Measurements from ENCODE around the gene SLC36A4.
"Not testable (repeated sequence)": the region's sequence is repeated elsewhere in the genome, so short reads cannot be mapped to it uniquely, and the experiment has no call there.

The SLC36A4 gene

DNA sequence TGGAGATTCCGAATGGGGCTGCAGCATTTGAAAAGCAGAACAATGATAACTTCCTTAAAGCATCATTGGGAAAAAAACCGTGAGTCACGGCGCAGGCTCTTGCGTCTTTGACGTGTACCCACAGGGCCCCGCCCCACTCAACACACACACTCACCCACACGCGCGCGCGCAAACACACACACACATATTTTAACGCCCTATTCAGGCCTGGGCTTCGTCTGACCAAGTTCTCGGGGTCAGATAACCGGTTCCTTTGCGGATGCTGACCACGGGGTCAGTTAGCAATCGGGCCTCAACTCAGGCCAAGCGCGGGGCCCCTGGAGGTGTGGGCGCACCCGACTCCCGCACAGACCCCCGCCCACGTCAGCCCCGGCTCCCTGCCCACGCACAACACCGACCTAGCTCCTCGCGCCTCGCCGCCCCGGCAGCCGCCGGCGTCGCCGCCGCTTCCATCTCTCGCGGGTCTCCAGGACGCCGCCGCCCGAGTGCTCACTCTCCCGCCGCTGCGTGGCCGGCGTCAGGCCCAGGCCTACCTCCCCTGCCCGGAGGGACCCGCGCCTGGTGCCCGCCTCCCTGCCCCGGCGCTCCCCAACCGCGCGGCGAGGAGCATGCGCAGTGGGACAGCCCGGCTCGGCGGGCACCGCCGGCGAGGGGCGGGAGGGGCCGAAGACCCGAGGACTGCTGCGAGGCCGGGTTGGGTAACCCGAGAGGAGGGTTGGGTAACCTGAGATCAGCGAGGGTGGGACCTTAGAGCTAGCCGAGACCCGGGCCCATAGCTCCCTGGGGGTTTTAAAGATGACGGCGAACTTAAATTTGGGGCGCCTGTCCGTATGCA is at the start of gene SLC36A4:
TSS of gene SLC36A4 (minus strand) at position 612 of the 835 bp plus-strand sequence. CDS start at position 453, 159 bp downstream.
- peak; percentile 81 for DNase-seq

DNA sequence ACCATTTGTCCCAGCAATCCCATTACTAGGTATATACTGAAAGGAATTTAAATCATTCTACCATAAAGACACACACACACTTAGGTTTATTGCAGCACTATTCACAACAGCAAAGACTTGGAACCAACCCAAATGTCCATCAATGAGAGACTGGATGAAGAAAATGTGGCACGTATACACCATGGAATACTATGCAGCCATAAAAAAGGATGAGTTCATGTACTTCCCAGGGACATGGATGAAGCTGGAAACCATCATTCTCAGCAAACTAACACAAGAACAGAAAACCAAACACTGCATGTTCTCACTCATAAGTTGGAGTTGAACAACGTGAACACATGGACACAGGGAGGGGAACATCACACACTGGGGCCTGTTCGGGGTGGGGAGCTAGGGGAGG is 49.0 kb upstream of the SLC36A4 start:
- DNase-seq, result not testable (repeated sequence)

DNA sequence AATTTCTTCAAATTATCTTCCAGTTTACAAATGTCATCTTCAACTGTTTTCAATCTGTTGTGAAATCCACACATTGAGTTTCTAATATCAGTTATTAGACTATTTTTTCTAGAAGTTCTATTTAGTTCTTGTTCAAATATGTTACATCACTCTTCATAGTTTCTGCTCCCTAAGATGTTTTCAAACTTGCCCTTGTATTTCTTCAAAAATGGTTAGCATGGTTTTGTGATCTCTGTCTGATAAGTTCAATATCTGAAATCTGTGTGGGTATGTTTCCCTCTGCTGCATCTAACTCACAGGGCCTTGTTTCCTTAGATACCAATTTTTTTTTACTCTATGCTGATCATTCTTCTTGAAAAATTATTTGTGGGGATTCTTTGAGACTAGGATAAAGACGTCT is 46.2 kb upstream of the SLC36A4 start:
- DNase-seq, result no peak

DNA sequence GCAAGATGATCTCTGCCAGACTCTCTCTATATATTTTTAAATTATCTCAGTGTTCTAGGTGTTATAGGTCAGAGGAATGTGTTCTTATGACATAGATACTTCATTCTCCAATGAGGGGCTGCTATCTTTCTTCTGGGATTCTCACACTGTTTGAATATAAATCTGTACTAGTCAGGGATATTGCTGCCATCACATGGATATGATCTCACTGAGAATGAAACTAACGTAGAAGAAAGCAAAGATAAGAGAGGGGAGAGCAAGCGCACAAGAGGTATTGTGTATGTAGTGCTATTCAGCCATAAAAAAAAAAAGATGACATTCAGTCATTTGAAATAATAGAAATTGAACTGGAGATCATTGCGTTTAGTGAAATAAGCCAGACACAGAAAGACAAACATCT is 42.2 kb upstream of the SLC36A4 start:
- no peak for DNase-seq

DNA sequence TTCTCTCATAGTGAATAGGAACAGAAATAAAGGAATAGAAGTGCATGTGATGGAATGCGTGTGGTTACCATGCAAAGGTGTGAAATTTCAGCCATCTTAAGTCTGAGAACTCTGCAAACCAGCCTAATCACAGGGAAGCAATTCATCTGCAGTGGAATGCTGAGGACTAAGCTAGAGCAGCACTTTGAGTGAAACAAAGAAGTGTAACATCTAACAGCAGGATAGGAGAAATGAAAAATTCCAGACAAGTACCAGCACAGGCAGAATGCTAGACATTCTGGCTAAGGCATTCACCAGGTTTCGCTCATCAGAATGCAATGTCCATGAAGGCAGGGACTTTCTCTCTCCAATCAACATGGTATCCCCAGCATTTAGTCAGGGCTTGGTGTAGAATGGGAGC is 41.2 kb upstream of the SLC36A4 start:
- DNase-seq, result no peak

DNA sequence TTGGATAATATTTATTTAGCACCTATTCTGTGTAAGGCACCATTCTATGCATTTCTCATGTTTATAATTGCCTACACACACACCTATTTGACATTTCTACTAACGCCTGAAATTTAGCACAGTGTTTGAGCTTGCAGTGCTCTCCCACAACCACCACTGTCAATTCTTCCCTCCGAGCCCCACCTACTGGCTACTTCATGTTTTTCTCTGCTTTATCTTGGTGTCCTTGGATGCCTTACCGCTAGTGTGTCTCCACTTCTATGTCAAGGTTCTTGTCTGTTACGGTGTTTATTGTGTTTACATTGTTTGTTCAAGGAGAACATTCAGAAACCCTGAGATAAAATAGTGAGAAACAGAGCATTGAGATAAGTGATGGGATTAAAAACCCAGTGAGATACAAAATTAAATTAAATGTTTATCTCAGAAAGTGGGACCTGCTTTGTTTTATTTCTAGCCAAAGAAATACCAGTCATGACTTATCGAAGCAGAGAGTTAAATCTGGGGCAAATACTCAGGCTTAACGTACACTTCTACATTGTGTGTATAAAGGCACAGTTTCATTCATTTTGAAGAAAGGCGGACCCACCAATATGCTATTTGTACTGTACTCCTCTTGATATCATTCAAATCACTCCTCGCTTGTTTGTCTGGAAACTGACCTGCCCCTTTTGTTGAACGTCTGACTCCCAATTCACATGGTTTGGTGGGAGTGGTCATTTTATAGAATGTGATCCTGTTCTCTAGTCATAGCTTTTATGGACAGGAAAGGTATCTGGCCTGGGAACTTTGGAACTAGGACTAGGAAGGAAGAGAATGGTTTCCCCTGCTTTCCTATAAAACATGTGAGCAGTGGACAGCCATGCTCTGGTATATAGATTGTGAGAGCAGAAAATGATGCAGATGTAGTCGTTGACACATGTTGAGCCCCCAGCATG is 39.2 kb upstream of the SLC36A4 start:
- DNase-seq, result no peak

DNA sequence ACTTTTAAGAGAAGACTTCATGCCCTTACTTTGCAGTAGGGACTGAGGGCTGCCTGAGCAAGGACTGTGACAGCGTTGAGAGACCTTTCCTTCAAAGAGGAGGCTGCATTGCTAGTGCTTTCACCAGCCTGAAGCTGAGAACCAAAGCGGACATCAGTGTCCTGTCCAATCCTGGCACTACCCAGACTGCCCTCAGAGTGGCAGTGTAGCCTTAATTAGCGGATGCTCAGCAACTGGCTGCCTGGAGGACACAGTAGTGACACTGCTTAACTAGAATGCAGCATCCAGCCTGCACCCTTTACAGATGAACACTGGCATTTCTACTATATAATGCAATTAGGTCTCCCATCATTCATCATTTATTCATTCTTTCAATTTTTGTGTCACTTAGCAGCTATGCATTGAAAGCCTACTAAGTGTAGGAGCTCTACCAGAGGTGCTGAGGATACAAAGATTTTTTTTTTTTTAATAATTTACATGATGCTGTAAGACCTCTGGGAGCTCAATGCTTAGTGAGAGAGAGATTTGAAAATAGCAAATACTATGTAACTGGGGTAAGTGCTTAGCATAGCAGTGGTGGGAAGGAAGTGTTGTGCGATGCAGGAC is 36.9 kb upstream of the SLC36A4 start:
- peak; percentile 53 for DNase-seq

DNA sequence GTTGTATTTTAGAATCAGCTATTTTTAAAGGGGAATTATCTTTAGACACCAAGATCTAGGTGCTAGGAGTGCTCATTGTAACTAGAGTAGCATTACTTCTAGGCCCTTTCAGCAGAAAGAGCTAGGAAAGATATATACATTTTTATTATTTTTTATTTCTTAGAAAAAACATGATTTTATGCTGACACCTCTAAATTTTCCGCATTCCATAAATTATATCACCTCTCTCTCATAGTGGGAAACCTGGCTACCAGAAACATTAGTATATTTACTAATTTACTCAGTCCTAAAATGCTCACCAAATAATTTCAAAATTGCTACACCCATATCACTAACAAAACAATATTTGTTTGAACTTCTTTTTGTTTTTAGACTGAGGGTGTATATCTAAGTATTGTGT is 32.1 kb upstream of the SLC36A4 start:
- no peak for DNase-seq

DNA sequence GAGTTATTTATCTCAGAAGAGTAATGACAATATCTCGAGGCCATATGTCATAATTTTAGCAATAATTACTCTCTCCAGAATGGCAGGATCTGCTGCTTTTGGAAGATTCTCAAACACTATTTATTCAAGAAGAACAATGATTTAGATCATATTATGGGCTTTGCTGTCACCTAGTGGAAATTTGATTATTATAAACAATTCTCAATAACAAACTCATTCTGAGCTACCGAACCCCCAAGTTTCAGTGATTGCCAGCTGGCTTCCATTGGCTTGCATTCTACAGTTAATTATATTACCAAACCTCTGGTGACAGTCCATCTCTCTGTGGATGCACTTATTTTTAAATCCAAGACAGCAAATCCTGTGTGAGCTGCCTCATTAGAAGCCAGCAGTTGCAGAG is 27.9 kb upstream of the SLC36A4 start:
- no peak for DNase-seq

DNA sequence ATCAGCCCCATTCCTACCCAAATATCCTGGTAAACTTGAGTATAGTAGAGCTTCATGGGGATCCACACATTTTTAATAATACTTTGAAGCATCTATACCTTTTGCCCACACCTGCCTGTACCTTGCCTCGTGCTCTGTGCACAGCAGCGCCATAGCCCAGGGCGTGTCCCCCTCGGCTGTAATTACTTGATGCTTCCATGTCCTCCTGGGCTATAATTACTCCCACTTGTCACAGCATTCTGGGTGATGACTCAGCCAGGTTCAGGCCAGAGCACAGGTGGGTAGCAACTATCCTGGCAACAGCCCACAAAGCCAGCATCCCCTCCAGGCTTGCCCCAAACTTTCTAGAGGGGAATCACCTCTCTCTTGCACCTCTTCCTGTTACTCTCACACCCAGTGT is 23.7 kb upstream of the SLC36A4 start:
- no peak for DNase-seq

DNA sequence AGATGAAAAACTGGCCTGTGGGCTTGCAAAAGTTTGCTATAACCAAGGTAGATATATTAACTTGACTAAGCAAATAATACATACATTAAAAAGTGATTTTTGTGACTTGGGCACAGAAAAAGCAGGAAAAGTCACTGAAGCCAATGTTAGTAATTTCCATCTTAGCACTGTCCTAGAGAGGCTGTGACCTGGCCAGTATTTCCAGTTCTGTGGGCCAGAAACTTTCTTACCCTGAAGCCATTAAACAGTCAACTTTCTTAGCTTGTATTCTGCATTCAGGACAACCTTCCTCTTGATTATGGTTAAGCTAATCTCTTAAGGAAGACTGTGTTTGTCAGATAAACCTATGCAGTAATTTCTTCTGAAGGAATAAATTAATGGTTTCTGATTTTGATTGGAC is 22.3 kb upstream of the SLC36A4 start:
- no peak for DNase-seq

DNA sequence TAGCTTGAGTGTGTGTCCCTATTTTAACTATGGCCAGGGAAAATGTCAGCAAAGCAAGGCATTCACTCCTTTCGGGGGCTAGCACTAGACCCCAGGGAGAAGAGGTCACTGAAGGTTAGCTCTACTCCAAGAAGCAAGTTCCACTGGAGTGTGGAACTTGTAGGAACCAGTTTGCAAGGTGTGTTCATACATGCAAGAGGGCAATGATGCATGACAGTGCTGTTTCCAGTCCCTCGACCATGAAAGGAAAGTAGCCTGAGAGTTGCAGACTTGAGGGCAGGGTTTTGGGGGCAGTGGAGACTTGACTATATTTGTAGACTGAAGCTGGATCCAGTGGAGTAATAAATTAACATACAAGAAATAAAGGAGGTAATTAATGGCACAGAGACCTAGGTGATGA is 21.6 kb upstream of the SLC36A4 start:
- no peak for DNase-seq

DNA sequence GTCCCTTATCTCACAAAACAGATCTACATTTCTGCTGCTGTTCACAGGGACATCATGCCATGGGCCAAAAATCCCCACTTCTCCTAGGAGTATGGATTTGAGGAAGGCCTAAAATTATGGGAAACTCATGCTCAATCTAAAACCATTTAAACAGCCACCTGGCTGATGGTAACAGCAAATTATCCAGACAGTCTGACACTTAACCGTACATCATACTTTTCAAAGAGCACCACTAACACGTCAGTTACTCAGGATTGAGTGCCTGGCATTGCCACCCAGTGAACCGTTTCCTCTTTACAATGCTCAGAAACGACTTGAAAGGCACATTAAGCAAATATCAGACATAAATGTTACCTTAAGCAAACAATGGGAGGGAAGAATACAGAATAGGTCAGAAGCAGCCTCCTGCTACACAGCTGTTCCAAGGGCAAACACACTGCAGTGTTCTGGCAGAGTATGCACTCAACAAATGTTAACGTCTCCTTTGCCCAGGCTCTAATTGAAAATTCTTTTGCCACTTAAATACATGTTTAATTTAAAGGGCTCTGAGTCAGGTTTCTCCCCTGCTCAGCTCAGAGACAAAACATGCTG is 18.8 kb upstream of the SLC36A4 start:
- DNase-seq, result no peak

DNA sequence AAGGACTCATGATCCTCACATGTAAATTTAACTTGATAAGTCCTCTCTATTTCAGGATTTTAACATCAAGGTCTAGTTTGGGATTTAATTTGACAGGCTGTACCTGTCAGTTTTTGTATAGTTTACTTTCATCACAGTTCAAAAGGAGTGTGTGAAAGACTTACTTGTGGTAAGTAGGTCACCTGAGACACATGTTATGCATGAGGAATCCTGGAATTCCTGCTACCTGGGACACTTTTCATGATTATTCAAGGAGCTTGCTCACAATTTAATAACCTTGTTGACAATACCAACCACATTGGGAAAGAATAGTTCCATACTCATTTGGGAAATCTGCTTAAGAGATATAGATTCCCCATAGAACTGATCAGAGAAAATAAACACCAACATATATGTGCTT is 15.8 kb upstream of the SLC36A4 start:
- no peak for DNase-seq

DNA sequence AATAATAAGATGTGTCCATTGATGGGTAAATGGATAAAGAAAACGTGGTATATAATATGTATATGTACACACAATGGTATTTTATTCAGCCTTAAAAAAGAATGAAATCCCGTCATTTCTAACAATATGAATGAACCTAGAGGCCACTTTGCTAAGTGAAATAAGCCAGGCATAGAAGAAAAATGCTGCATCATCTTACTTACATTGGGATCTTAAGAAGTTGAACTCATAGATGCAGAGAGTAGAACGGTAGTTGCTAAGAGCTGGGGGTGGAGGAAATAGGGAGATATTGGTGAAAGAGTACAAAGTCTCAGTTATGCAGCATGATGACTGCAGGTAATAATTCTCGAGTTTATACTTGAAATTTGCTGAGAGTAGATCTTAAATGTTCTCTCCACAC is 14.3 kb upstream of the SLC36A4 start:
- DNase-seq, result no peak

DNA sequence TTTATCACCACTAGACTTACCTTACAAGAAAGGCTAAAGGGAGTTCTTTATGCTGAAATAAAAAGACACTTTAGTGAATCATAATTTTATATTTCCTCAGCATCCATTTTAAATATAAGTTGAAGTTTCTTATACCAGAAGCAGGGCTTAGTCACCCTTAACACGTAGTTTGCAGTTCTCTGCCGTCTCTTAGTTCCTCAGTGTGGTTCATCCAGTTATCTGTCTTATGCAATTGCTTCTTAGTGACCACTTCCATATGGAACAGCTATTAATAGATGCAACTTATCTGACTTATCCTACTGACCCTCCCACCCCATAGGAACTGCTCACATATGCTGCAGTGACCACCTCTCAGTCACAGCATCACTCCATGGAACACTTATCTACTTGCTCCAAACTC is 11.7 kb upstream of the SLC36A4 start:
- no peak for DNase-seq

DNA sequence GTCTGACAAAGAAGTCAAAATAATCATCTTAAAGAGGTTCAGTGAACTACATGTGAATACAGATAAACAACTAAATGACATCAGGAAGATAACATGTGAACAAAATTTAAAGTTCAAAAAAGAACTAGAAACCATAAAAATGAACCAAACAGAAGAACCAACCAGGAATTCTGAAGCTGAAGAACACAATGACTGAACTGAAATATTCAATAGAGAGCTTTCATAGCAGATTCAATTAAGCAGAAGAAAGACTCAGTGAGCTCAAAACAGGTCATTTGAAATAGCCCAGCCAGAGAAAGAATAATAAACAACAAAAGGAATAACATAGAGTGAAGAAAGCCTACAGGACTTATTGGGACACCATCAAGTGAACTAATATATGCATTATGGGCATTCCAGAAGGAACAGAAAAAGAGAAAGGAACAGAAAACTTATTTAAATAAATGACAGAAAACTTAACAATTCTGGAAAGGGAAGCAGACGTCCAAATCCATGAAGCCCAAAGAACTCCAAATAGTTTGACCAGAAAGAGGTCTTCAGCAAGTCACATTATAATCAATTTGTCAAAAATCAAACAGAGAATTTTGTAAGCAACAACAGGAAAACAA is 11.0 kb upstream of the SLC36A4 start:
- DNase-seq, result no peak

DNA sequence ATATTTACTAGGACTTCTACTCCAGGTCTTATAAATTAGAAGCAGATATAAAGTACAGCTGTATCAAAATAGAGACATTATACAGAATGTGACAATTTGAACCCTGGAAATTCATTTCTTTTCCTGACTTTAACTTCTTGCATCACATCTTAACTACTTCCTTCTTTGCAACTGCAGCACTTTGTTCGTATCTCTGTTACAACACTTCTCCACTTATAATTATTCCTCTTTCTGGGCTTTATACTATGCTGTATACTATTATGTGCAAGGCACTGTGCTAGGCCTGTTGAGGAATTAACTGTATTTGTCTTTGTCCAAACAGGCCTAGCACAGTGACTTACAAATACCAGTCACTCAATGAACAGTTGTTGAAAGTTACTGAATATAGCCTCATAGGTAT is 1.8 kb upstream of the SLC36A4 start:
- no peak for DNase-seq

DNA sequence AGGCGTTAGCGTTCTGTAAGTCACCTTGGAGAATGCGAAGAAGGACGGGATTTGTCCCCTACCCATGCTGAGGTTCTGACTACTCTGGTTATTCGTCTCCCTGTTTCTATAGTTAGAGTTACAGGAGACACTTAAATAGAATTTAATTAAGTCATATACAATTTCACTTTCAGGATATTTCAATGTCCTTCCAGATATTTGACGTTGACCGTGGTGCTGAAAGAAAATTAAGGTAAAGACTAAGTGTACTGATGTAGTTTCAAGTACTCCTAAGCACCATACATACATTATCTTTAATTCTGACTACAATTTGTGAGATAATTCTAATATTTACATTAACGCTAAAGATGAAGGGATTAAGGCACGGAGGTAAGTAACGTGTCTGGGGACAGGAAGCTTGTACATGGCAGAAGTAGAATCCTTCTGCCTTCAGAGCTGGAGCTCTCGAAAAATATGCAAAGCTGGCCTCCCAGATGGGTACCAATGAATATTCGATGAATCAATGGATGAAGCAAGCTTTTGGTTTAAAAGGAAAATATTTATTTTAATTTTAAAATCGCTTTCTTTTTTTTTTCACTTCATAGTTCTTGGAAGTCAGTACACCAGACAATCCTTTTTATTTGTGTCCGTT is 539 bp upstream of the SLC36A4 start:
- no peak for DNase-seq

DNA sequence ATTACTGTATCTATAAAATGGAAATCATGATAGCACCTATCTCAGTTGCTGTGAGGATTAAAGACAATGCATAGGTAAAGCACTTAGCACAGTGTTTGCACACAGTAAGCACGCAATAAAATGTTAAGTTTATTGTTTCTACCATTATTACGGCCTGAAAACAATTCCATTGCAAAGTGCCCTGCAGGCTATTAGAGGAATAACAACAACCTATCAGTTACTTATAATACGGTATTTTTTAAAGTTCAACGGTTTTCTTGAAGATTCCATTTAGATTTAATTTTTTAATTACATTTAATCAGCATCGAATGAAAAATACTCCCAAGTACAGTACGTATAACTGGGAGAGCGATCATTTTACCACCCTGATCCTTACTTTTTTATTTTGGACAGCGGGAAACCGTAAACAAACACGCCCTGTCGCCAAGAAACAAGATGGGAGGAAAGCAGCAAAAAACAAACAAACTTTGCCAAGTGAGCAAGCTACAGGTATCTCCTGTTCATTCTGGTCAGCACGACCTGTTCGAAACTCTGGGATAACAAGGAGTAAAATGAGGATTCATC is 893 bp downstream of the SLC36A4 start:
- no peak for DNase-seq

DNA sequence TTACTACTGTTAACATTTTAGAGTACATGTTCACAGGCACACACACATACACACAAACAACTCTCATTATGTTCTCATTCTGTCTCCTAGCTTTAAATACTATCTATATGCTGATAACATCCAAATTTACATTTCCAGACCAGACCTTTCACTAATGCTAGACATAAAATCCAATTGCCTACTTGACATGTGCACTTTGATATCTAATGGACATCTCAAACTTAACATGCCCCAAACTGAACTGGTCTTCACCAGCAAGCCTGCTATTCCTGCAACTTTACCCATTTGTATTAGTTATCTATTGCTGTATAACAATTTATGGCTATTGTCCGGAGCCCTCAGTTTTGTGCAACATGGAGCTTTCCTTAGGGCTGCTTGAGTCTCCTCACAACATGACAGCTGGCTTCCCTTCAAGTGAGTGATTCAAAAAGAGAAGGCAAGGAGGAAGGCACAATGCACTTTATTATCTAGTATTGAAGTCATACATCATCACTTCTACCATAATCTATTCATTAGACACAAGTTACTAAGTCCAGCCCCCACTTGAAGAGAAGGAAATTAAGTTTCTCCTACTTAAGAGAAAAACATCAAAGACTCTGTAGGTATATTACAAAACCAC is 3.0 kb downstream of the SLC36A4 start:
- no peak for DNase-seq
